Ovary (tissue), 3 donors: ENCODE data around the gene IKZF1.

Source experiments
- CTCF ChIP-seq, 3 donors: fragments of 450-650 bp in 2 of 3; fragments of 200-600 bp in 1 of 3; IDR thresholded peaks; one replicate each; pipeline versions ENCODE4 v1.5.1 to v1.8.0; 2016 to 2022; ENCODE audit warnings: antibody characterized with exemption in 3 of 3, mild to moderate bottlenecking in 1 of 3
- EP300 ChIP-seq: sonication (generic); formaldehyde crosslinking; IDR thresholded peaks from one replicate; pipeline ENCODE4 v1.6.1; 2017; ENCODE audit warnings: antibody characterized with exemption
- POLR2A ChIP-seq: fragments of 450-650 bp; IDR thresholded peaks from one replicate; pipeline ENCODE4 v1.6.1; 2017; ENCODE audit warnings: antibody characterized with exemption, mild to moderate bottlenecking, moderate library complexity
- donor health status: DM: no; HTN: no; CAD: no.

DNA sequence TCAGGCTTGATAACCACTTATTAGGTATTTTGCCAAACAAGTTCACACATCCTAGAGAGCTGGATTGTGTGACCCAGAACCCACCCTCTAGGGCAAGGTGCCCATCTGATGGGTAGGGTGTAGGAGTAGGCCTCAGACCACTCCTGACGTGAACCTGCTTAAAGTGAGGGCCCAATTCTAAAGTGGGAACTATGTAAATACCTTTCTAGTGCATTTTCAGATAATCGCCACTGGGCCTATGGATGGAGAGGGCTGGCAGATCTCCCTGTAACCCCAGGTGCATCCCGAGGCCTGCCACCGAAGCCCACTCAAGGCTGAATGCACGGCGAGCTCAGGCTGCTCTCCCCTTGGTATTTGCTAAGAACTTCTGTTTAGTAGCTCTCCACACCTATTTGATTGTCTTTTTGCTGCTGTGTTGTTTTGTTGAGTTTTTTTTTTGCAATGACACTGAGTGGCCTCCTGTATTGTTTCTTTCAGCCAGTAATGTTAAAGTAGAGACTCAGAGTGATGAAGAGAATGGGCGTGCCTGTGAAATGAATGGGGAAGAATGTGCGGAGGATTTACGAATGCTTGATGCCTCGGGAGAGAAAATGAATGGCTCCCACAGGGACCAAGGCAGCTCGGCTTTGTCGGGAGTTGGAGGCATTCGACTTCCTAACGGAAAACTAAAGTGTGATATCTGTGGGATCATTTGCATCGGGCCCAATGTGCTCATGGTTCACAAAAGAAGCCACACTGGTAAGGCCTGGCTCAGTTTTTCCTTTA lies 71.7 kb downstream of the IKZF1 start:
- TF ChIP-seq CTCF (IDR thresholded peaks at IDR 0.05) = no peak
- no peak for TF ChIP-seq POLR2A
- no peak for TF ChIP-seq EP300
